ENCODE data around the gene TRABD2A.
A peak's percentile ranks its signal among the peaks of the same experiment; 100 is the strongest.

TRABD2A gene

GRCh38 chr2:84817239-84817655, 63.6 kb downstream of the TRABD2A start:
- DNase-seq (ENCODE audit: low spot score) = no peak

GRCh38 chr2:84816426-84817026, 64.4 kb downstream of the TRABD2A start:
- no peak for DNase-seq (ENCODE audit: low spot score)

- DNase-seq (ENCODE audit: low spot score) = no peak
These were observed 65.7 kb downstream of the TRABD2A start for GRCh38 chr2:84815146-84815545.

- DNase-seq (ENCODE audit: low spot score) = no peak
These were observed 68.9 kb downstream of the TRABD2A start for GRCh38 chr2:84811839-84812431.

- DNase-seq (ENCODE audit: low spot score) = no peak
These were observed 72.6 kb downstream of the TRABD2A start for GRCh38 chr2:84808279-84808678.

- DNase-seq (ENCODE audit: low spot score) = no peak
These were observed 73.8 kb downstream of the TRABD2A start for GRCh38 chr2:84807063-84807485.

GRCh38 chr2:84805250-84805958, 75.5 kb downstream of the TRABD2A start:
- DNase-seq (ENCODE audit: low spot score) = no peak

- DNase-seq (ENCODE audit: low spot score) = no peak
These were observed 79.1 kb downstream of the TRABD2A start for GRCh38 chr2:84801811-84802210.

GRCh38 chr2:84800194-84800805, 80.6 kb downstream of the TRABD2A start:
- DNase-seq (ENCODE audit: low spot score) = no peak

GRCh38 chr2:84799772-84800171, 81.1 kb downstream of the TRABD2A start:
- DNase-seq (ENCODE audit: low spot score) = no peak

- peak; percentile 58 for DNase-seq (ENCODE audit: low spot score)
These were observed 83.6 kb downstream of the TRABD2A start for GRCh38 chr2:84797271-84797670.

- no peak for DNase-seq (ENCODE audit: low spot score)
These were observed 84.1 kb downstream of the TRABD2A start for GRCh38 chr2:84796798-84797197.

GRCh38 chr2:84793641-84794040, 87.2 kb downstream of the TRABD2A start:
- no peak for DNase-seq (ENCODE audit: low spot score)

- DNase-seq (ENCODE audit: low spot score) = no peak
These were observed 87.9 kb downstream of the TRABD2A start for GRCh38 chr2:84792856-84793522.

- no peak for DNase-seq (ENCODE audit: low spot score)
These were observed 92.4 kb downstream of the TRABD2A start for GRCh38 chr2:84788498-84788897.

GRCh38 chr2:84788027-84788426, 92.9 kb downstream of the TRABD2A start:
- DNase-seq (ENCODE audit: low spot score) = no peak

- no peak for DNase-seq (ENCODE audit: low spot score)
These were observed 94.3 kb downstream of the TRABD2A start for GRCh38 chr2:84786601-84787000.

GRCh38 chr2:84785950-84786349, 94.9 kb downstream of the TRABD2A start:
- DNase-seq (ENCODE audit: low spot score) = no peak

GRCh38 chr2:84782717-84783442, 98.0 kb downstream of the TRABD2A start:
- no peak for DNase-seq (ENCODE audit: low spot score)

GRCh38 chr2:84781942-84782716, 98.8 kb downstream of the TRABD2A start:
- DNase-seq (ENCODE audit: low spot score) = no peak

GRCh38 chr2:84779781-84780180, 101.1 kb downstream of the TRABD2A start:
- no peak for DNase-seq (ENCODE audit: low spot score)

All from pons (tissue), 1 donor.